Transverse colon (tissue), 4 donors: ENCODE data around the gene FGGY. TPM values are rescaled to one million over a fixed set of nuclear protein-coding genes. Genes with fewer than 3 reads are reported as not detected.

Experiments
- DNase-seq: peaks from one replicate; pipeline ENCODE4 v3.0.0-alpha.2; 2019
- H3K27ac ChIP-seq, 4 donors: fragments of 200-600 bp; sonication (generic); 2 replicates each; pipeline ENCODE4 v1.5.1; 2016 to 2018; ENCODE audit warnings: inconsistent platforms in 4 of 4
- H3K27me3 ChIP-seq: fragments of 200-600 bp; sonication (generic); 2 replicates; pipeline ENCODE4 v1.5.1; 2017; ENCODE audit warnings: inconsistent platforms
- H3K36me3 ChIP-seq, 4 donors: fragments of 200-600 bp; sonication (generic); 2 replicates each; pipeline ENCODE4 v1.5.1; 2017 to 2019; ENCODE audit warnings: inconsistent platforms in 4 of 4
- H3K4me1 ChIP-seq, 4 donors: fragments of 200-600 bp; sonication (generic); 2 replicates each; pipeline ENCODE4 v1.5.1; 2017 to 2020; ENCODE audit warnings: inconsistent platforms in 4 of 4
- H3K4me3 ChIP-seq, 4 donors: fragments of 200-600 bp; sonication (generic); 1 replicate in 1 of 4; 2 replicates in 3 of 4; pipeline versions ENCODE4 v1.5.1 to v1.6.1; 2017 to 2019; ENCODE audit warnings: inconsistent platforms in 4 of 4
- H3K9me3 ChIP-seq, 2 donors: fragments of 200-600 bp; sonication (generic); 2 replicates each; pipeline ENCODE4 v1.5.1; 2017 to 2019; ENCODE audit warnings: inconsistent platforms in 2 of 2
- CTCF ChIP-seq, 5 experiments: fragments of 200-600 bp in 3 of 5; fragments of 450-650 bp in 2 of 5; sonication (generic) in 3 of 5; IDR thresholded peaks; 1 replicate in 2 of 5; 2 replicates in 3 of 5; pipeline ENCODE4 v1.5.1; 2016 to 2017; ENCODE audit warnings: antibody characterized with exemption in 5 of 5, inconsistent platforms in 3 of 5, mild to moderate bottlenecking in 2 of 5, moderate library complexity in 1 of 5
- EP300 ChIP-seq: sonication (generic); formaldehyde crosslinking; IDR thresholded peaks from one replicate; pipeline ENCODE4 v1.6.1; 2017; ENCODE audit warnings: antibody characterized with exemption, low read depth
- POLR2A ChIP-seq: fragments of 450-650 bp; IDR thresholded peaks from one replicate; pipeline ENCODE4 v1.6.1; 2016; ENCODE audit warnings: antibody characterized with exemption, mild to moderate bottlenecking, moderate library complexity
- POLR2AphosphoS5 ChIP-seq, 3 donors: sonication (generic); formaldehyde crosslinking; IDR thresholded peaks; one replicate each; pipeline ENCODE4 v1.6.1; 2016; ENCODE audit warnings: antibody characterized with exemption in 3 of 3
- WGBS, 2 donors: methylation state at CpG; one replicate each; pipeline ENCODE4 v1.1.5; 2018; ENCODE audit warnings: low coverage in 1 of 2; 5-methylcytosine and 5-hydroxymethylcytosine counted together
- in situ Hi-C, 4 donors: fragments of 200-750 bp; cut with MboI; loops; one replicate each; pipeline versions ENCODE4 v1.15.0 to v1.15.1; 2017; ENCODE audit warnings: low sequenced_read_pairs in 3 of 4, low pct_ligation_motif_present in 1 of 4, low pct_unique_long_range_greater_than_20kb in 1 of 4
- intact Hi-C: fragments of 100-400 bp; cut with DNase I; formaldehyde crosslinking; loops from one replicate; pipeline ENCODE4 v1.15.1; 2023; ENCODE audit warnings: low total_unique reads
- total RNA-seq, 4 donors: library from RNA; depleted of rRNA; stranded (reverse); fragments of >200 nt; gene quantifications; one replicate each; pipeline ENCODE4 v1.1.0, GENCODE V29; 2016

FGGY gene
- total RNA-seq, 4 donors from 2014 or later = 18.2 to 97.7 (median 27.1) TPM

GRCh38 chr1:59497616-59498015, 200.7 kb downstream of the FGGY start:
- Histone ChIP-seq H3K4me3 (no peak overlapping the region), H3K27me3 (no peaks in the 10 kb centered on the region), H3K27ac (no peak overlapping the region), H3K9me3 (no peaks in the 10 kb centered on the region), H3K4me1 (peaks cover 5 to 26% (median 9%) of the 10 kb centered on the region in 4 donors), H3K36me3 (no peaks in the 10 kb centered on the region)
- no peak for DNase-seq
- in situ Hi-C loops (no loop called here), intact Hi-C loops (no loop called here)
- TF ChIP-seq EP300 (no peak), POLR2A (no peak), POLR2AphosphoS5 (IDR thresholded peaks at IDR 0.05) (no peak), CTCF (IDR thresholded peaks at IDR 0.05) (no peak)
- 91 to 94% methylated on average over 6 to 7 of the region's 7 CpGs for WGBS, 2 donors

GRCh38 chr1:59498640-59499039, 201.7 kb downstream of the FGGY start:
- Histone ChIP-seq H3K4me3 (no peak overlapping the region), H3K27me3 (no peaks in the 10 kb centered on the region), H3K27ac (no peak overlapping the region), H3K9me3 (no peaks in the 10 kb centered on the region), H3K36me3 (no peaks in the 10 kb centered on the region), H3K4me1 (peaks cover 5 to 26% (median 9%) of the 10 kb centered on the region in 4 donors)
- no peak for TF ChIP-seq CTCF (IDR thresholded peaks at IDR 0.05)
- TF ChIP-seq POLR2AphosphoS5 (IDR thresholded peaks at IDR 0.05) = no peak
- TF ChIP-seq EP300 = no peak
- no peak for TF ChIP-seq POLR2A
- intact Hi-C loops (no loop called here), in situ Hi-C loops (no loop called here)
- DNase-seq = no peak
- 61 to 64% methylated on average over 3 to 4 of the region's 4 CpGs for WGBS, 2 donors

GRCh38 chr1:59499273-59499942, 202.5 kb downstream of the FGGY start:
- H3K27ac ChIP-seq = peak overlapping the region in 3 of 4 donors; percentile 16 to 51 (median 45)
- DNase-seq = no peak

More at GRCh38 chr1:59499273-59499942, 202.5 kb downstream of the FGGY start:
- WGBS, 2 donors = 69% methylated on average over 3 to 5 of the region's 5 CpGs
- Histone ChIP-seq H3K36me3 (no peaks in the 10 kb centered on the region), H3K4me1 (peaks cover 5 to 26% (median 9%) of the 10 kb centered on the region in 4 donors), H3K9me3 (no peaks in the 10 kb centered on the region), H3K27me3 (no peaks in the 10 kb centered on the region), H3K4me3 (no peak overlapping the region)
- in situ Hi-C loops = no loop called here
- intact Hi-C loops = no loop called here
- TF ChIP-seq CTCF (IDR thresholded peaks at IDR 0.05) = no peak
- no peak for TF ChIP-seq POLR2AphosphoS5 (IDR thresholded peaks at IDR 0.05)
- TF ChIP-seq EP300 = no peak
- TF ChIP-seq POLR2A = no peak
